Bronchus fibroblast of lung (primary cell): ENCODE data around the gene ZNF747. TPM values are rescaled to one million over a fixed set of nuclear protein-coding genes. Genes with fewer than 3 reads are reported as not detected.

Source experiments
- total RNA-seq: library from RNA; depleted of rRNA; stranded (reverse); fragments of >200 nt; gene quantifications from 2 replicates; pipeline ENCODE4 v1.2.3, GENCODE V29; 2015

The ZNF747 gene
- 7.3 and 8.1 TPM in 2 replicates for total RNA-seq

GRCh38 chr16:30534368-30535105 lies at the start of gene ZNF747:
ZNF747 (minus strand) TSS chr16:30534858; CDS start chr16:30534679, 179 bp downstream.

GRCh38 chr16:30571445-30572322 lies 37.0 kb upstream of the ZNF747 start, which contains the start of gene ZNF688:
ZNF688 (minus strand) TSS chr16:30571714; CDS start chr16:30571629, 85 bp downstream.

GRCh38 chr16:30557957-30558788 lies 23.5 kb upstream of the ZNF747 start, which contains the start of gene ZNF764:
ZNF764 (minus strand) TSS chr16:30558374; CDS start chr16:30558182, 192 bp downstream.

GRCh38 chr16:30526137-30526822 lies 8.4 kb downstream of the ZNF747 start, which contains the start of gene ZNF768:
ZNF768 (minus strand) TSS chr16:30526566; CDS start chr16:30526413, 153 bp downstream.

Other genes starting within 250 kb of the ZNF747 start
- 49.8 and 53.5 TPM in 2 replicates for gene CD2BP2, start 179.6 kb downstream of the ZNF747 start, total RNA-seq
- gene TBC1D10B, start 164.4 kb downstream of the ZNF747 start, total RNA-seq, result 40.9 and 44.0 TPM in 2 replicates
- gene MYL11, start 160.1 kb downstream of the ZNF747 start, total RNA-seq, result not detected in 2 replicates
- gene SEPTIN1, start 152.3 kb downstream of the ZNF747 start, total RNA-seq, result 0.15 TPM in 1 of 2 replicates, not detected in the other
- 4.4 and 5.6 TPM in 2 replicates for gene ZNF48, start 139.4 kb downstream of the ZNF747 start, total RNA-seq
- 8.6 and 9.2 TPM in 2 replicates for gene ZNF771, start 127.3 kb downstream of the ZNF747 start, total RNA-seq
- 54.4 and 54.8 TPM in 2 replicates for gene DCTPP1, start 104.8 kb downstream of the ZNF747 start, total RNA-seq
- 18.3 and 18.6 TPM in 2 replicates for gene SEPHS2, start 89.0 kb downstream of the ZNF747 start, total RNA-seq
- not detected in 2 replicates for gene ITGAL, start 62.1 kb downstream of the ZNF747 start, total RNA-seq
- 22.9 and 27.9 TPM in 2 replicates for gene ZNF768, start 8.3 kb downstream of the ZNF747 start, total RNA-seq
- 5.5 and 6.2 TPM in 2 replicates for gene ZNF764, start 23.5 kb upstream of the ZNF747 start, total RNA-seq
- 11.1 and 14.0 TPM in 2 replicates for gene ZNF688, start 36.9 kb upstream of the ZNF747 start, total RNA-seq
- 4.9 and 6.2 TPM in 2 replicates for gene ZNF785, start 50.8 kb upstream of the ZNF747 start, total RNA-seq
- 6.4 and 7.3 TPM in 2 replicates for gene ZNF689, start 75.5 kb upstream of the ZNF747 start, total RNA-seq
- 21.4 and 23.5 TPM in 2 replicates for gene PRR14, start 116.1 kb upstream of the ZNF747 start, total RNA-seq
- gene FBRS, start 123.6 kb upstream of the ZNF747 start, total RNA-seq, result 19.3 TPM in 2 replicates
- gene SRCAP, start 164.3 kb upstream of the ZNF747 start, total RNA-seq, result 6.2 and 12.4 TPM in 2 replicates
- 29.4 and 32.3 TPM in 2 replicates for gene PHKG2, start 213.6 kb upstream of the ZNF747 start, total RNA-seq
- gene CFAP119, start 227.2 kb upstream of the ZNF747 start, total RNA-seq, result 2.7 and 6.2 TPM in 2 replicates
- gene RNF40, start 227.5 kb upstream of the ZNF747 start, total RNA-seq, result 60.7 and 88.3 TPM in 2 replicates